HepG2 (cell line): ENCODE data around the gene PPP4R2. TPM values are rescaled to one million over a fixed set of nuclear protein-coding genes. Genes with fewer than 3 reads are reported as not detected.

ENCODE experiments used
- ATAC-seq: fragments of 200-7000 bp; cut with Tn5 transposase; 3 replicates; pipeline ENCODE4 v1.9.1; 2020; ENCODE audit warnings: mild to moderate bottlenecking, moderate library complexity
- BruUV-seq: library from RNA; stranded (reverse); fragments of 400-500 nt; replicated peaks from 2 replicates; lab custom pipeline; 2021; lab: Mats Ljungman, UMichigan
- CTCF ChIA-PET: fragments of 300-600 bp; formaldehyde crosslinking; extraction: SDS; loops from one replicate; lab custom pipeline; 2021; ENCODE audit warnings: low total read pairs, inconsistent platforms, low intra/inter-chr PET ratio; lab: Yijun Ruan, JAX
- POLR2A ChIA-PET: fragments of 350-600 bp; sonication (Branson Sonifier 250); formaldehyde crosslinking; loops from one replicate; lab custom pipeline; 2020; ENCODE audit warnings: antibody characterized with exemption, inconsistent platforms; lab: Yijun Ruan, JAX
- DNase-seq: peaks from one replicate; pipeline ENCODE4 v3.0.0-alpha.2; 2015; ENCODE audit warnings: low spot score
- FAIRE-seq: peaks from 3 replicates; lab custom pipeline; 2011; peaks lifted over from hg19 to GRCh38; lab: Jason Lieb, UNC
- H2AFZ ChIP-seq: one replicate; pipeline ENCODE4 v1.6.1; 2011; ENCODE audit warnings: low read length, inconsistent platforms
- H3K27ac ChIP-seq: fragments of 300-600 bp; 3 replicates; pipeline ENCODE4 v1.8.0; 2011; ENCODE audit warnings: mixed run types, mild to moderate bottlenecking, mixed read lengths, low read length, inconsistent platforms; ENCODE audit not compliant: insufficient read depth; ENCODE audit errors: extremely low read length
- H3K27me3 ChIP-seq, 2 experiments: fragments of 200-600 bp in 1 of 2; 2 replicates in 1 of 2; 3 replicates in 1 of 2; pipeline versions ENCODE4 v1.6.0 to v1.8.0; 2011; ENCODE audit warnings: low read length in 2 of 2, mild to moderate bottlenecking in 2 of 2, moderate library complexity in 2 of 2, inconsistent platforms in 1 of 2; ENCODE audit not compliant: insufficient read depth in 2 of 2, control insufficient read depth in 1 of 2
- H3K36me3 ChIP-seq, 2 experiments: fragments of 200-600 bp in 1 of 2; replicated peaks in 1 of 2; 2 replicates in 1 of 2; 3 replicates in 1 of 2; pipeline versions ENCODE4 v1.5.1 to v1.8.0; 2011; ENCODE audit warnings: low read length in 2 of 2, inconsistent platforms in 1 of 2; ENCODE audit not compliant: insufficient read depth in 2 of 2, control insufficient read depth in 1 of 2
- H3K4me1 ChIP-seq: 2 replicates; pipeline ENCODE4 v1.5.1; 2012; ENCODE audit warnings: low read length, inconsistent platforms; ENCODE audit not compliant: insufficient read depth
- H3K4me2 ChIP-seq: 2 replicates; pipeline ENCODE4 v1.6.0; 2011; ENCODE audit warnings: low read depth, low read length, inconsistent platforms
- H3K4me3 ChIP-seq, 3 experiments: fragments of 200-600 bp in 1 of 3; sonication (generic), shearing (Covaris generic) in 1 of 3; replicated peaks in 1 of 3; 2 replicates each; pipeline ENCODE4 v1.5.1; 2011 to 2016; ENCODE audit warnings: low read length in 3 of 3, inconsistent platforms in 2 of 3, low read depth in 2 of 3, mild to moderate bottlenecking in 2 of 3, control low read depth in 1 of 3, mixed read lengths in 1 of 3; ENCODE audit not compliant: insufficient read depth in 1 of 3
- H3K79me2 ChIP-seq: one replicate; pipeline ENCODE4 v1.6.1; 2011; ENCODE audit warnings: low read length, inconsistent platforms; ENCODE audit not compliant: insufficient read depth
- H3K9ac ChIP-seq: 2 replicates; pipeline ENCODE4 v1.6.0; 2011; ENCODE audit warnings: mild to moderate bottlenecking, low read depth, low read length, inconsistent platforms; ENCODE audit not compliant: insufficient read depth
- H3K9me3 ChIP-seq: 2 replicates; pipeline ENCODE4 v1.5.1; 2012; ENCODE audit warnings: mild to moderate bottlenecking, low read length
- H4K20me1 ChIP-seq: 2 replicates; pipeline ENCODE4 v1.6.0; 2011; ENCODE audit warnings: inconsistent platforms, mild to moderate bottlenecking, low read length, moderate library complexity; ENCODE audit not compliant: insufficient read depth
- GPN1 ChIP-seq: sonication (generic); formaldehyde crosslinking; IDR thresholded peaks from 2 replicates; pipeline ENCODE4 v1.5.1; 2020; ENCODE audit warnings: missing genetic modification reagents, borderline replicate concordance
- THYN1 ChIP-seq: sonication (generic); formaldehyde crosslinking; IDR thresholded peaks from 2 replicates; pipeline ENCODE4 v1.8.1; 2023; ENCODE audit warnings: low read depth, mild to moderate bottlenecking, moderate library complexity, missing genetic modification reagents, borderline replicate concordance
- ZBTB42 ChIP-seq: sonication (generic); formaldehyde crosslinking; IDR thresholded peaks from 2 replicates; pipeline ENCODE4 v1.5.0; 2020; ENCODE audit warnings: mild to moderate bottlenecking, missing genetic modification reagents
- WGBS: methylation state at CpG from one replicate; pipeline ENCODE4 v1.1.6; 2017; ENCODE audit warnings: low lambda C conversion rate; 5-methylcytosine and 5-hydroxymethylcytosine counted together
- in situ Hi-C: cut with HindIII; loops from 2 replicates; pipeline ENCODE4 v1.10.0; 2017; ENCODE audit warnings: low pct_unique_long_range_greater_than_20kb; ENCODE audit not compliant: extremely low pct_ligation_motif_present
- intact Hi-C: fragments of 100-400 bp; cut with micrococcal nuclease; formaldehyde crosslinking; loops from one replicate; pipeline ENCODE4 v1.10.0; 2022; ENCODE audit not compliant: unreplicated experiment
- polyA plus RNA-seq, 8 experiments: library from polyadenylated mRNA; depleted of rRNA in 3 of 8; stranded (reverse) in 7 of 8; unstranded in 1 of 8; fragments of >200 nt; fragmentation: Illumina TruSeq in 4 of 8; extraction: Trizol in 4 of 8; gene quantifications; 2 replicates each; pipeline versions ENCODE4 v1.2.1 to v1.2.3, GENCODE V29; 2011 to 2016; ENCODE audit warnings: low read depth in 4 of 8, missing spikeins in 1 of 8, mixed read lengths in 1 of 8; ENCODE audit not compliant: insufficient read depth in 1 of 8
- small RNA-seq, 3 experiments: library from RNA; depleted of rRNA; stranded (forward); fragments of <200 nt; gene quantifications; one replicate each; pipeline ENCODE3, GENCODE V24; 2012; ENCODE audit warnings: low read depth in 2 of 3, low replicate concordance in 1 of 3; ENCODE audit not compliant: insufficient read length in 3 of 3, insufficient read depth in 2 of 3
- total RNA-seq, 5 experiments: library from RNA; depleted of rRNA; stranded (reverse); fragments of >200 nt; fragmentation: Illumina TruSeq; extraction: Trizol; gene quantifications; 2 replicates each; pipeline ENCODE4 v1.2.3, GENCODE V29; 2016; ENCODE audit warnings: low read depth in 1 of 5
- TF ChIP-seq, protein P1 (sequence below): sonication (generic); formaldehyde crosslinking; IDR thresholded peaks from 2 replicates; pipeline ENCODE4 v1.5.0; 2020; ENCODE audit warnings: mild to moderate bottlenecking, missing genetic modification reagents

PPP4R2 gene
- total and polyA plus RNA-seq, 2 of the 13 experiments (the other 11 are each of a cell fraction or from before 2014, with no cell fraction given): 22.3 to 161 TPM

DNA sequence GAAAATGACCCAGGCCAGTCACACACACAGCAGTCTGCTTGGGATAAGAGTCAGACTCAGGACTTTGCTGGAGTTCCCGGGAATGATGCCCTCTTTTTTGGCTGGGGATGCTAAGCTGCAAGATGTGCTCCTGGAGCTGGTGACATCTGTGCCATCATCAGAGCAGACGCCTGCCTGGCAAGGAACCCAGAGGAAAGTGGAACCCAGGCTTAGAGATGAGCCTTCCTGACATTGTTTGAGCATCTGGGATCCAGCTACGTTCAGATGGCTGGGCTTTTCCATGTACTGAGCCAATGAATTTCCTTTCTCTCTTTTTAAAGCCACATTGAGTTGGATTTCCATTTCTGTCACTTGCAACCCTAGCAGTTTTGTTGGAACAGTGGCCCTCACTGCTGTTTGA lies 118.1 kb downstream of the PPP4R2 start (continued):
- TF ChIP-seq GPN1 (CRISPR knock-in tag): no peak
- TF ChIP-seq ZBTB42 (CRISPR knock-in tag): no peak
- TF ChIP-seq, protein P1, sequence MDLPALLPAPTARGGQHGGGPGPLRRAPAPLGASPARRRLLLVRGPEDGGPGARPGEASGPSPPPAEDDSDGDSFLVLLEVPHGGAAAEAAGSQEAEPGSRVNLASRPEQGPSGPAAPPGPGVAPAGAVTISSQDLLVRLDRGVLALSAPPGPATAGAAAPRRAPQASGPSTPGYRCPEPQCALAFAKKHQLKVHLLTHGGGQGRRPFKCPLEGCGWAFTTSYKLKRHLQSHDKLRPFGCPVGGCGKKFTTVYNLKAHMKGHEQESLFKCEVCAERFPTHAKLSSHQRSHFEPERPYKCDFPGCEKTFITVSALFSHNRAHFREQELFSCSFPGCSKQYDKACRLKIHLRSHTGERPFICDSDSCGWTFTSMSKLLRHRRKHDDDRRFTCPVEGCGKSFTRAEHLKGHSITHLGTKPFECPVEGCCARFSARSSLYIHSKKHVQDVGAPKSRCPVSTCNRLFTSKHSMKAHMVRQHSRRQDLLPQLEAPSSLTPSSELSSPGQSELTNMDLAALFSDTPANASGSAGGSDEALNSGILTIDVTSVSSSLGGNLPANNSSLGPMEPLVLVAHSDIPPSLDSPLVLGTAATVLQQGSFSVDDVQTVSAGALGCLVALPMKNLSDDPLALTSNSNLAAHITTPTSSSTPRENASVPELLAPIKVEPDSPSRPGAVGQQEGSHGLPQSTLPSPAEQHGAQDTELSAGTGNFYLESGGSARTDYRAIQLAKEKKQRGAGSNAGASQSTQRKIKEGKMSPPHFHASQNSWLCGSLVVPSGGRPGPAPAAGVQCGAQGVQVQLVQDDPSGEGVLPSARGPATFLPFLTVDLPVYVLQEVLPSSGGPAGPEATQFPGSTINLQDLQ (CRISPR knock-in tag): no peak

DNA sequence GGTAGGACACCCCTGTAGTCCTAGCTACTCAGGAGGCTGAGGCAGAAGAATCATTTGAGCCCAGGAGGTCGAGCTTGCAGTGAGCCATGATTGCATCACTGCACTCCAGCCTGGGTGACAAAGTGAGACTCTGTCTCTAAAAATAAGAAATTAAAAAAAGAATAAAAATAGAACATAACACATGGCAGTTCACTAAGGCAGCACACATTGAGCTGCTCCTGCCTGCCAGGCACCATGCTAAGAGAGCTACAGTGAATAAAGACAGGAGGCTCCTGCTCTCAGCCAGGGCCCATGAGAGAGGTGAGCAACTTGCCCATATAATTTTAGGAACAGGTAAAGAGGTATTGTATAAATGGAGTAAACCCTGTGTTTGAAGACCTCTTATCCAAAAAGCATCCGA lies 119.2 kb downstream of the PPP4R2 start:
- H3K36me3 ChIP-seq: no peaks in the 10 kb centered on the region
- ChIA-PET CTCF (no interaction called here), POLR2A (no interaction called here)
- intact Hi-C loops: no loop called here
- H3K27me3 ChIP-seq: no peaks in the 10 kb centered on the region
- H3K9me3 ChIP-seq: no peaks in the 10 kb centered on the region
- WGBS: 0% methylated on average over 2 of the region's 2 CpGs
- H4K20me1 ChIP-seq: no peaks in the 10 kb centered on the region
- no peak overlapping the region for H3K4me3 ChIP-seq
- no peak overlapping the region for H3K4me2 ChIP-seq
- no peak overlapping the region for H2AFZ ChIP-seq
- no peak for DNase-seq
- H3K9ac ChIP-seq: no peak overlapping the region
- no TSS peak for BruUV-seq
- no peak for ATAC-seq
- in situ Hi-C loops: no loop called here
- no peak for TF ChIP-seq THYN1 (CRISPR knock-in tag)
- TF ChIP-seq, all 625 proteins: peak for 0
- no peak overlapping the region for H3K27ac ChIP-seq
- no peaks in the 10 kb centered on the region for H3K4me1 ChIP-seq
- no peak for FAIRE-seq
- H3K79me2 ChIP-seq: no peaks in the 10 kb centered on the region

Small RNA genes lying within 50 kb of the gene (small RNA-seq; reads per million reads assigned to genes)
- gene RNU2-64P (0.33 to 71.5 (median 4.7) reads per million in 3 experiments), gene RNU6-557P (0 reads per million in 3 experiments), gene RNU7-19P (0 to 0.33 (median 0) reads per million in 3 experiments)

Other genes with a start within 250 kb of the PPP4R2 start
- 20.3 and 25.6 TPM in 2 replicates for gene SHQ1, start 148.4 kb upstream of the PPP4R2 start, total RNA-seq (2016; rRNA removed; fragmentation: Illumina TruSeq; extraction: Trizol)
- gene SHQ1, start 148.4 kb upstream of the PPP4R2 start, polyA plus RNA-seq (2011; rRNA removed): 5.0 and 5.5 TPM in 2 replicates
- gene GXYLT2, start 108.8 kb upstream of the PPP4R2 start, total RNA-seq (2016; rRNA removed; fragmentation: Illumina TruSeq; extraction: Trizol): 6.9 and 7.4 TPM in 2 replicates
- 2.7 and 4.3 TPM in 2 replicates for gene GXYLT2, start 108.8 kb upstream of the PPP4R2 start, polyA plus RNA-seq (2011; rRNA removed)
- gene EBLN2, start 64.8 kb downstream of the PPP4R2 start, total RNA-seq (2016; rRNA removed; fragmentation: Illumina TruSeq; extraction: Trizol): 1.3 and 8.3 TPM in 2 replicates
- gene EBLN2, start 64.8 kb downstream of the PPP4R2 start, polyA plus RNA-seq (2011; rRNA removed): 2.6 and 3.3 TPM in 2 replicates